ENCODE data around the gene BCL2A1.
"Not testable (repeated sequence)": the region's sequence is repeated elsewhere in the genome, so short reads cannot be mapped to it uniquely, and the experiment has no call there.

Gene BCL2A1

GRCh38 chr15:79923515-79924169 is 47.4 kb downstream of the BCL2A1 start:
- DNase-seq (ENCODE audit: low read depth in 2 of 2): peak; percentile 97 to 98

- DNase-seq (ENCODE audit: low read depth in 2 of 2): peak; percentile 27 to 47
Measured at GRCh38 chr15:79923079-79923514, 47.9 kb downstream of the BCL2A1 start.

- no peak for DNase-seq (ENCODE audit: low read depth in 2 of 2)
Measured at GRCh38 chr15:79922512-79923078, 48.4 kb downstream of the BCL2A1 start.

- DNase-seq (ENCODE audit: low read depth in 2 of 2): no peak
Measured at GRCh38 chr15:79919749-79920511, 51.1 kb downstream of the BCL2A1 start.

- DNase-seq (ENCODE audit: low read depth in 2 of 2): no peak
Measured at GRCh38 chr15:79919090-79919748, 51.8 kb downstream of the BCL2A1 start.

- no peak for DNase-seq (ENCODE audit: low read depth in 2 of 2)
Measured at GRCh38 chr15:79918278-79918677, 52.7 kb downstream of the BCL2A1 start.

GRCh38 chr15:79916502-79917132 is 54.4 kb downstream of the BCL2A1 start:
- no peak for DNase-seq (ENCODE audit: low read depth in 2 of 2)

GRCh38 chr15:79915776-79916501 is 55.1 kb downstream of the BCL2A1 start:
- not testable (repeated sequence) for DNase-seq (ENCODE audit: low read depth in 2 of 2)

GRCh38 chr15:79914728-79915127 is 56.3 kb downstream of the BCL2A1 start:
- DNase-seq (ENCODE audit: low read depth in 2 of 2): no peak
